ENCODE measurements around the gene NFIC.
"Not testable (repeated sequence)": the region's sequence is repeated elsewhere in the genome, so short reads cannot be mapped to it uniquely, and the experiment has no call there.

NFIC gene

GRCh38 chr19:3336680-3337523, 29.5 kb upstream of the NFIC start:
- H3K4me3 ChIP-seq (replicated peaks; ENCODE audit: low read depth, low read length): no peak overlapping the region
- TF ChIP-seq CTCF (IDR thresholded peaks at IDR 0.05; ENCODE audit: low read depth, low read length, missing control alignments): no peak
- DNase-seq (ENCODE audit: extremely low read depth, low read depth): no peak

- DNase-seq (ENCODE audit: extremely low read depth, low read depth): no peak
- TF ChIP-seq CTCF (IDR thresholded peaks at IDR 0.05; ENCODE audit: low read depth, low read length, missing control alignments): no peak
- no peak overlapping the region for H3K4me3 ChIP-seq (replicated peaks; ENCODE audit: low read depth, low read length)
Measured at GRCh38 chr19:3338541-3339181, 27.7 kb upstream of the NFIC start.

- H3K4me3 ChIP-seq (replicated peaks; ENCODE audit: low read depth, low read length): no peak overlapping the region
- no peak for DNase-seq (ENCODE audit: extremely low read depth, low read depth)
- TF ChIP-seq CTCF (IDR thresholded peaks at IDR 0.05; ENCODE audit: low read depth, low read length, missing control alignments): no peak
Measured at GRCh38 chr19:3340340-3340739, 26.0 kb upstream of the NFIC start.

- no peak for DNase-seq (ENCODE audit: extremely low read depth, low read depth)
- H3K4me3 ChIP-seq (replicated peaks; ENCODE audit: low read depth, low read length): no peak overlapping the region
- TF ChIP-seq CTCF (IDR thresholded peaks at IDR 0.05; ENCODE audit: low read depth, low read length, missing control alignments): no peak
Measured at GRCh38 chr19:3342246-3342645, 24.1 kb upstream of the NFIC start.

- DNase-seq (ENCODE audit: extremely low read depth, low read depth): not testable (repeated sequence)
Measured at GRCh38 chr19:3342962-3343361, 23.4 kb upstream of the NFIC start.

GRCh38 chr19:3343619-3344502, 22.5 kb upstream of the NFIC start:
- DNase-seq (ENCODE audit: extremely low read depth, low read depth): no peak
- TF ChIP-seq CTCF (IDR thresholded peaks at IDR 0.05; ENCODE audit: low read depth, low read length, missing control alignments): no peak
- H3K4me3 ChIP-seq (replicated peaks; ENCODE audit: low read depth, low read length): no peak overlapping the region

More at GRCh38 chr19:3342962-3343361, 23.4 kb upstream of the NFIC start:
- not testable (repeated sequence) for H3K4me3 ChIP-seq (replicated peaks; ENCODE audit: low read depth, low read length)
